Astrocyte (in vitro differentiated cells and primary cell): ENCODE results near the gene PLD3. TPM values are rescaled to one million over a fixed set of nuclear protein-coding genes. Genes with fewer than 3 reads are reported as not detected.

ENCODE experiments used
- DNase-seq: peaks from one replicate; pipeline ENCODE4 v3.0.0-alpha.2; 2010; ENCODE audit warnings: low read depth
- FAIRE-seq: peaks from 2 replicates; lab custom pipeline; 2011; peaks lifted over from hg19 to GRCh38; lab: Jason Lieb, UNC
- H2AFZ ChIP-seq: 2 replicates; pipeline ENCODE4 v1.6.0; 2012; ENCODE audit warnings: low read depth, low read length, inconsistent platforms
- H3K27ac ChIP-seq: 2 replicates; pipeline ENCODE4 v1.5.1; 2011; ENCODE audit warnings: low read depth, low read length, inconsistent platforms
- H3K27me3 ChIP-seq: 2 replicates; pipeline ENCODE4 v1.6.0; 2011; ENCODE audit warnings: low read length, inconsistent platforms; ENCODE audit not compliant: insufficient read depth
- H3K36me3 ChIP-seq: 2 replicates; pipeline ENCODE4 v1.5.1; 2011; ENCODE audit warnings: low read length, inconsistent platforms; ENCODE audit not compliant: insufficient read depth
- H3K4me1 ChIP-seq: 2 replicates; pipeline ENCODE4 v1.5.1; 2011; ENCODE audit warnings: low read length, inconsistent platforms; ENCODE audit not compliant: insufficient read depth
- H3K4me2 ChIP-seq: 2 replicates; pipeline ENCODE4 v1.6.0; 2012; ENCODE audit warnings: low read length, inconsistent platforms
- H3K4me3 ChIP-seq: 2 replicates; pipeline ENCODE4 v1.5.1; 2011; ENCODE audit warnings: low read depth, mild to moderate bottlenecking, low read length, inconsistent platforms; ENCODE audit not compliant: insufficient read depth
- H3K79me2 ChIP-seq: 2 replicates; pipeline ENCODE4 v1.6.0; 2012; ENCODE audit warnings: mild to moderate bottlenecking, low read length, inconsistent platforms; ENCODE audit not compliant: insufficient read depth
- H3K9ac ChIP-seq: 2 replicates; pipeline ENCODE4 v1.6.0; 2012; ENCODE audit warnings: mild to moderate bottlenecking, low read length, inconsistent platforms
- H3K9me3 ChIP-seq: 2 replicates; pipeline ENCODE4 v1.5.1; 2012; ENCODE audit warnings: low read depth, mild to moderate bottlenecking, low read length, inconsistent platforms; ENCODE audit not compliant: insufficient read depth
- H4K20me1 ChIP-seq: 2 replicates; pipeline ENCODE4 v1.6.0; 2012; ENCODE audit warnings: low read length, inconsistent platforms; ENCODE audit not compliant: insufficient read depth
- H3K27ac Mint-ChIP-seq: one replicate; pipeline ENCODE4 v1.8.0; 2021; ENCODE audit warnings: mild to moderate bottlenecking, mixed read lengths; ENCODE audit not compliant: unreplicated experiment
- H3K27me3 Mint-ChIP-seq: one replicate; pipeline ENCODE4 v1.8.0; 2021; ENCODE audit warnings: low read depth, mixed read lengths; ENCODE audit not compliant: unreplicated experiment
- H3K36me3 Mint-ChIP-seq: one replicate; pipeline ENCODE4 v1.8.0; 2021; ENCODE audit warnings: low read depth, mixed read lengths; ENCODE audit not compliant: unreplicated experiment
- H3K4me1 Mint-ChIP-seq: one replicate; pipeline ENCODE4 v1.8.0; 2021; ENCODE audit warnings: low read depth, mixed read lengths; ENCODE audit not compliant: unreplicated experiment
- H3K4me3 Mint-ChIP-seq: one replicate; pipeline ENCODE4 v1.8.0; 2021; ENCODE audit warnings: mild to moderate bottlenecking, moderate library complexity, mixed read lengths; ENCODE audit not compliant: unreplicated experiment
- H3K9me3 Mint-ChIP-seq: one replicate; pipeline ENCODE4 v1.8.0; 2021; ENCODE audit warnings: mild to moderate bottlenecking, mixed read lengths; ENCODE audit not compliant: unreplicated experiment
- EZH2 ChIP-seq: IDR thresholded peaks from 2 replicates; pipeline ENCODE4 v1.6.1; 2012; ENCODE audit warnings: mild to moderate bottlenecking, low read length, inconsistent platforms; ENCODE audit not compliant: insufficient read depth
- total RNA-seq: library from RNA; stranded (reverse); gene quantifications from 2 replicates; pipeline ENCODE4 v1.2.1, GENCODE V29; 2021
- TF ChIP-seq, protein P1 (sequence below): IDR thresholded peaks from 2 replicates; pipeline ENCODE4 v1.5.1; 2011; ENCODE audit warnings: low read depth, mild to moderate bottlenecking, inconsistent platforms, low read length, moderate library complexity; ENCODE audit not compliant: insufficient read depth

Gene PLD3
- total RNA-seq, 1 donor from 2014 or later = 728 TPM

DNA sequence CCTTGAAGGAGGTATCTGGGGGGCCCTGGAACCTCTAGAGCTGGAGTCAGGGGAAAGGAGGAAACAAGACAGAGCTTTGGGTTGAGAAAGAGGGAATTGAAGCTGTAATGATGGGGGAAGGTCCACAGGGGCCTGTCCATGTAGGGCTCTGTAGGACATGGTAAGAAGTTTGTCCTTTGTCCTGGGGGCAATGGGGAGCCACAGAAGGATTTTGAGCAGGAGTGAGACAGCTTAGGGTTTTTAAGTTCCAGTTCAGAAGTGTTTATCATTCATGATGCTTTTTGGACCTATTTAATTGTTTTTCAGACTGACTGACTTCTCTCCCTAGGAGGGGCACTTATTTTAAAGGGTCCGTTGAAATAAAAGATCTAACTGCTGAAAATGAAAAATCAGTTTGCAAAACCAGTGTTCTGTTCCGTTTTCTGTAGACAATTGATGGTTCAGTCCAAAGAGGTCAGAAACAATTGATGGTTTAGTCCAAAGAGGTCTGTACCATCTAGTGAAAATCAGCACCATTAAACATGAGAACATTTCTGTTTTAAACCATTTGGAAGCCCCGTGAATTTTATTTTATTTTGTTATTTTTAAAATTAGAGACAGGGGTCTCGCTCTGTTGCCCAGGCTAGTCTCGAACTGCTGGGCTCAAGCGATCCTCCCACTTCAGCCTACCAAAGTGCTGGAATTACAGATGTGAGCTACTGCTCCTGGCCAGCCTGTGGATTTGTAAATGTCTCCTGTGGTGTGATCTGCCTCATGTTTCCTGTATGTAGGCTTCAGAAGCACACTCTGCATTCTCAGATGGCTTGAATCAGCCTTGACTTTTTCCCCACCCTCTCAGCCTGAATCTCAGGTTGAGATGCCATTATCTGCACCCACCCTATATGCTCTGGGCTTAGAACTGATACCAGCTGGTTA lies 8.4 kb downstream of the PLD3 start:
- Mint-ChIP-seq H3K27me3 (no peaks in the 10 kb centered on the region), H3K27ac (no peak overlapping the region), H3K9me3 (no peaks in the 10 kb centered on the region), H3K4me3 (no peak overlapping the region), H3K4me1 (peaks cover 7% of the 10 kb centered on the region), H3K36me3 (peaks cover 6% of the 10 kb centered on the region)
- no peak for TF ChIP-seq EZH2
- TF ChIP-seq, protein P1, sequence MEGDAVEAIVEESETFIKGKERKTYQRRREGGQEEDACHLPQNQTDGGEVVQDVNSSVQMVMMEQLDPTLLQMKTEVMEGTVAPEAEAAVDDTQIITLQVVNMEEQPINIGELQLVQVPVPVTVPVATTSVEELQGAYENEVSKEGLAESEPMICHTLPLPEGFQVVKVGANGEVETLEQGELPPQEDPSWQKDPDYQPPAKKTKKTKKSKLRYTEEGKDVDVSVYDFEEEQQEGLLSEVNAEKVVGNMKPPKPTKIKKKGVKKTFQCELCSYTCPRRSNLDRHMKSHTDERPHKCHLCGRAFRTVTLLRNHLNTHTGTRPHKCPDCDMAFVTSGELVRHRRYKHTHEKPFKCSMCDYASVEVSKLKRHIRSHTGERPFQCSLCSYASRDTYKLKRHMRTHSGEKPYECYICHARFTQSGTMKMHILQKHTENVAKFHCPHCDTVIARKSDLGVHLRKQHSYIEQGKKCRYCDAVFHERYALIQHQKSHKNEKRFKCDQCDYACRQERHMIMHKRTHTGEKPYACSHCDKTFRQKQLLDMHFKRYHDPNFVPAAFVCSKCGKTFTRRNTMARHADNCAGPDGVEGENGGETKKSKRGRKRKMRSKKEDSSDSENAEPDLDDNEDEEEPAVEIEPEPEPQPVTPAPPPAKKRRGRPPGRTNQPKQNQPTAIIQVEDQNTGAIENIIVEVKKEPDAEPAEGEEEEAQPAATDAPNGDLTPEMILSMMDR = no peak
- Histone ChIP-seq H3K9me3 (no peaks in the 10 kb centered on the region), H3K27me3 (no peaks in the 10 kb centered on the region), H3K4me3 (no peak overlapping the region), H4K20me1 (peaks cover 25% of the 10 kb centered on the region), H3K36me3 (no peaks in the 10 kb centered on the region), H3K79me2 (peaks cover 7% of the 10 kb centered on the region), H2AFZ (no peak overlapping the region), H3K9ac (no peak overlapping the region), H3K4me1 (no peaks in the 10 kb centered on the region), H3K4me2 (peak overlapping the region; percentile 30), H3K27ac (no peak overlapping the region)
- DNase-seq (no peak), FAIRE-seq (no peak)

DNA sequence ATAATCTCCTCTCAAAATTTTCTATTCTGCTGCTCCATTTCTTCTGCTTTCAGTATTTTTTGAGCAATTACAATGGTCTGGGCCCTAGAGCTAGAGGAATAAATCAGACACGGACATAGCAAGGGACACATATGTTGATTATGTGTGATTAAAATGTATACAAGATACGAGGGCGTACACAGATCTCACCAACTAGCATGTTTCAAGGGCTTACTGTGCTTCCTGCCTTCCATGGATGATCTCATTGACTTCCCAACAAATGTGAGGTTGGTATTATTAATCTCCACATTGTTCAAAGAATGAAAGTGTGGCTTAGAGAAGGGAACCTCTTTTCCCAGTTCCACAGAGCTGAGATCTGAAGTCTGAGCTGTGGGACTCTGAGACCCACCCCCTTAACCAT lies 9.1 kb downstream of the PLD3 start:
- Mint-ChIP-seq H3K27me3 (no peaks in the 10 kb centered on the region), H3K4me3 (peak overlapping the region; percentile 70), H3K36me3 (peaks cover 8% of the 10 kb centered on the region), H3K27ac (peak overlapping the region; percentile 47), H3K4me1 (peaks cover 7% of the 10 kb centered on the region), H3K9me3 (no peaks in the 10 kb centered on the region)
- Histone ChIP-seq H4K20me1 (peaks cover 25% of the 10 kb centered on the region), H3K4me1 (no peaks in the 10 kb centered on the region), H3K27ac (no peak overlapping the region), H3K9me3 (no peaks in the 10 kb centered on the region), H3K79me2 (peaks cover 7% of the 10 kb centered on the region), H3K4me3 (no peak overlapping the region), H3K27me3 (no peaks in the 10 kb centered on the region), H3K36me3 (no peaks in the 10 kb centered on the region), H2AFZ (no peak overlapping the region), H3K4me2 (peak overlapping the region; percentile 30), H3K9ac (no peak overlapping the region)
- TF ChIP-seq, protein P1 = no peak
- TF ChIP-seq EZH2 = no peak
- DNase-seq = no peak
- FAIRE-seq = peak; percentile 43

DNA sequence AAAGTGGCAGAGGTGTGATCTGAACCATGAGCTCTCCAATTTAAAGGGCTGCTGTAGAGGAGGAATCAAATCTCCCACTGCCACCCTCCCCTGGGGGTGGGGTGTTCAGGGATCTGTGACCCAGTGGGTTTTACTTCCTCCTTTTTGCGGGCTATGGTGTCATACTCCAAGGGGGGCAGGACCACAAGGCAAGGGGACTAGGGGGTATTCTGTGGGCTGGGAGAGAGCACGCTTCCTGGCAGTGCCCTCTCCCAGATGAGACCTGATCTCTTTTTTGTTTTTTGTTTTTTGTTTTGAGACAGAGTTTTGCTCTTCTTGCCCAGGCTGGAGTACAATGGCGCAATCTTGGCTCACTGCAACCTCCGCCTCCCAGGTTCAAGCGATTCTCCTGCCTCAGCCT lies 10.3 kb downstream of the PLD3 start:
- H3K27me3 ChIP-seq = no peaks in the 10 kb centered on the region
- H3K4me1 Mint-ChIP-seq = peaks cover 11% of the 10 kb centered on the region
- H3K27me3 Mint-ChIP-seq = no peaks in the 10 kb centered on the region
- H3K4me2 ChIP-seq = no peak overlapping the region
- H3K79me2 ChIP-seq = peaks cover 7% of the 10 kb centered on the region
- H3K4me1 ChIP-seq = no peaks in the 10 kb centered on the region
- no peaks in the 10 kb centered on the region for H3K36me3 ChIP-seq
- no peak overlapping the region for H3K4me3 Mint-ChIP-seq
- no peaks in the 10 kb centered on the region for H3K9me3 Mint-ChIP-seq
- H3K4me3 ChIP-seq = no peak overlapping the region
- H3K27ac Mint-ChIP-seq = no peak overlapping the region
- FAIRE-seq (no peak), DNase-seq (no peak)
- H2AFZ ChIP-seq = no peak overlapping the region
- TF ChIP-seq EZH2 = no peak
- TF ChIP-seq, protein P1 = no peak
- peaks cover 25% of the 10 kb centered on the region for H4K20me1 ChIP-seq
- H3K9me3 ChIP-seq = no peaks in the 10 kb centered on the region
- no peak overlapping the region for H3K9ac ChIP-seq
- H3K27ac ChIP-seq = no peak overlapping the region
- peaks cover 8% of the 10 kb centered on the region for H3K36me3 Mint-ChIP-seq
